HG02884 (cell line): ENCODE data around the gene DIS3L2.

Experiments used
- ATAC-seq: cut with Tn5 transposase; IDR thresholded peaks from one replicate; pipeline ENCODE4 v1.9.1; 2021; ENCODE audit warnings: mild to moderate bottlenecking, moderate library complexity; ENCODE audit not compliant: unreplicated experiment

DIS3L2 gene

DNA sequence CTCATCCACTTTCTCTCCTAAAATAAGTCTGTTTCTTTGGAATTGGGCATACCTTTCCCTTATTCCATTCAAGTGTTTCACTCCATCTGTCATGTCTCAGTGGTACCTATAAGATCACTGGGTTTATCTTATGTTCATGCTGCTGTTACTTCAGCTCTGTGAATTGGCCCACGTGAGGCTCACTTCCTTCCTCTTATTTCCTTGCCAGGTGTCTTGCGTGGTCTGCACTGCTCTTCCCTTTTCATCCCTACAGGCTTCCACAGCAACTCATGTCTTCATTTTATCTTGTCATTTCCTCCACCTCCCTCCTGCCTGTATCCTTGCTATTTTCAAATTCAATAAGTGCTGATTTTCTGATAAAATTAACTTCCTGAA lies 258.0 kb downstream of the DIS3L2 start:
- no peak for ATAC-seq

DNA sequence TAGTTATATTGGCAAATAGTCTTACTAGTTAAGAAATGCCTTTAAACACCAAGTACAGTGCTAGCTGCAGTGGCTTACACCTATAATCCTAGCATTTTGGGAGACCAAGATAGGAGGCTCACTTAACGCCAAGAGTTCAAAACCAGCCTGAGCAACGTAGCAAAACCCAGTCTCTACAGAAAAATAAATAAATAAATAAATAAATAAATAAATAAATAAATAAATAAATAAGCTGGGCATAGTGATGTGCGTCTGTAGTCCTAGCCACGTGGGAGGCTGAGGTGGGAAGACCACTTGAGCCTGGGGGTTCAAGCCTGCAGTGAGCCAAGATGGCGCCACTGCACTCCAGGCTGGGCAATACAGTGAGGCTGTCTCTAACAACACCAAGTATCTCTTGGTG lies 258.4 kb downstream of the DIS3L2 start:
- no peak for ATAC-seq

DNA sequence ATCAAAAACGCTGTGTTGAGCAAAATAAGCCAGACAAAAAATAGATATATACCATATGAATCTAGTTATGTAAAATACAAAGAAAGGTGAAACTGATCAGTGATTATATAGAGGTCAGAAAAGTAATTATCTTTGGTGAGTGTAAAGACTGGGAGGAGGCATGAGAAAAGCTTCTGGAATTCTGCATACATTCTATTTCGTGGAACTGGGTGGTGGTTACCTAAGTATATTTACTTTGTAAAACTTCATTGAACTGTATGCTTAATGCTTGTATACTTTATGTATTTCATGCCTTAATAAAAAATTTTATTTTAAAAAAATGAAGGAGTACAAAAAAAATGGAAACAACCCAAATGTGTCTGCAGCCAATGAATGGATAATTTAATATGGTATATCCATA lies 263.9 kb downstream of the DIS3L2 start:
- no peak for ATAC-seq

DNA sequence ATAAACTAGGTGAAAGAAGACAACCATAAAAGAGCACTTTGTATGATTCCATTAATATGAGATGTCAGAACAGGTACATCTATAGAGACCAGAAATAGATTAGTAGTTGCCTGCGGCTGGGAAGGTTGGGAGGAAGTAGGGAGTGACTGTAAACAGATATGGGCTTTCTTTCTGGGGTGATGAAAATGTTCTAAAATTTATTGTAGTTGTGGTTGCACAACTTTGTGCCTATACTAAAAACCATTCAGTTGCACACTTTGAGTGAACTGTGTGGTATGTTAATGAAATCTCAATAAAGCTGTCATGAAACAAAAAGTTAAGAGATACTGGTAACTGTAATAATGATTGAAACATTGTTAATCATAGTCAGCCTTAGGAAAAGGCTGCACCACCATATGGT lies 264.4 kb downstream of the DIS3L2 start:
- ATAC-seq: no peak

DNA sequence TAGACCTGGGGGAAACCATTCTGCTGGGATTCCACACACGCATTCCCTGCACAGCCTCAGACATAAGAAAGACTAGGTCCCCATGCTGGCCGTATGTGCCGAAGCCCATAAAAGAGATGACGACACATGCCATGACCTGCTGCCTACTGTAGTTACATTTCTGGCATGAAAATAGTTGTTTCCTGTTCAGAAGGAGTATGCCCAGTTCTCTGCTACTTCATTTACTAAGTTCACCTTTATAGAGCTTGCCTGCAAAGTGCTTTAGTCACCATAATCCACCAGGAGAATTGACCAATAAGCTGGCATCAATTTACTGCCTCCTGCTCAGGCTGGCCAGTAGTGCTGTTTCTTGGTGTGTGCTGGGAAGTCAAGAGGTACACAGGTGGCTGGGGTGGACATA lies 266.8 kb downstream of the DIS3L2 start:
- ATAC-seq: no peak

DNA sequence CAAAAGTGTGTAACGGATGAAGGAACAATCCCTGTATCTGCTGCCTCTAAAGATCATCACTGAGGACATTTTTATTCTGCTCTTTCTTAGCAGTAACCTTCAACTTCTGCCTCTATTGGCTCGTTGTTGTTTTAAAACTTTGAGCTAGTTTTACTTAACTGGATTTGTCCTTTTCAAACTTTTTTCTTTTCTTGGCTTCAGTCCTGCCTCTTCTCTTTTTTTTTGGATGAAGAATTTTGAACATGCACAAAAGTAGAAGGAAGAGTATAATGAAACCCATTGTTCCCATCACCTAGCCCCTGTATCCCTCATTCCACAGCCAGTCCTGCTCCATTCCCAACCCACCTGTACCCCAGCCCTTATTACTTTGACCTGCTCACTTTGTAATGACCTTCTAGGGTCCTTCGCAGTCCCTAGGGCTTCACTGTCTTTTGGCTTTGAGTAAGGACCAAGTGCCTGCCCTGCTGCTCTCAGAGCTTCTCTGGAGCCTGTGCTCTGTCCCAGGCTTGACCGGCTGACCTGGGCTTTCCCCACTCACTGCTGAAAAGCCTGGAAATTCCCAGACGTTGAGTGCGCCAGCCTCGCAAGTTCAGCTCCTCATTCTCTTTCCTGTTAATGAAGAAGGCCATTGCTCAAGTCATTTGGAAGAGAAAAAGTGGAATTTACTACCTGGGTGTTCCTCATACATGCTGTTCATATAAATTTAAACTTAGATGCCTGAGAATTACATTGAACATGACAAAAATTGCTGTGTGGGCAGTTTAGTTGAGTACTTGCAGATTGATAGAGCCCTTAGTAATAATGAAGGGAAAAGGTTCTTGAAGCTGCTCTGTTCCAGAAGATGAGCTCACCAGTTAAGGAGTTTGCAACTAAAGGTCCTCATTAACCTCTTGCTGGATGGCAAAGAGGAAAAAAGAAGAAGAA lies 267.7 kb downstream of the DIS3L2 start:
- no peak for ATAC-seq

DNA sequence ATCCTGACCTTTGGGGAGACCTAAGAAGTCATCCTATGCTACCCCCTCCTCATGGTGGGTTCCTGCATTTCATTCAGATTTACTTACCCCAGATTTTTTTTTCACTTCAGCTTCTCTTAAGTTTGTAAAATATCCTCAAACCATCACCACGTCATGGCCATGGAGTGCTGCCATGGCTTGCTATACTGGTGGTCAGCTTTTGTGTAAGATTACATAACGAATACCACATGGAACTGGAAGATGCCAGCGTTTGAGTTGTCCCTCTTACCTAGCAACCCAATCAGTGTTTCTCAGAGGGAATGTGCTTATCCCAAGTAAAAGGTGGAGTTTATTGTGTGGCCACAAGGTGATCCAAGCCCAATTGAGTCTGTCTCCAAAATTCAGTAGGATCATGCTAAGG lies 268.4 kb downstream of the DIS3L2 start:
- no peak for ATAC-seq

DNA sequence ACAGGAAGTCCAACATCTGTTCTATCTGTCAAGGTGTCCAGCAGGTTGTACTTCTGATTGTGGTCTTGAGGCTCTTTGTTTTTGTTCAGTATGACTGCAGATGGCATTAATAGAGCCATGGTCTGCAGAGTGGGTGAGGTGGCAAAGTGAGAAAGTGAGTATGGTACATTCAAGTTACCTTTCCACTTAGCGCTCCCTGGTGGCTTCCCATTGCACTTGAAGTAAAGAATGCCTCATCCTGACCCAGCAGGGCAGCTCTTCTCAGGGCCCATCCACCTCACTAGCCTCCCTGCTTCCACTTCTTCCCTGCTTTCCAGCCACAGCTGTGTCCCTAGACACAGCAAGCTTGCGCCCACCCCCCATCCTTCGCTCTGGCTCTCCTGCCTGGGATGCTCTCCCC lies 269.0 kb downstream of the DIS3L2 start:
- ATAC-seq: no peak

DNA sequence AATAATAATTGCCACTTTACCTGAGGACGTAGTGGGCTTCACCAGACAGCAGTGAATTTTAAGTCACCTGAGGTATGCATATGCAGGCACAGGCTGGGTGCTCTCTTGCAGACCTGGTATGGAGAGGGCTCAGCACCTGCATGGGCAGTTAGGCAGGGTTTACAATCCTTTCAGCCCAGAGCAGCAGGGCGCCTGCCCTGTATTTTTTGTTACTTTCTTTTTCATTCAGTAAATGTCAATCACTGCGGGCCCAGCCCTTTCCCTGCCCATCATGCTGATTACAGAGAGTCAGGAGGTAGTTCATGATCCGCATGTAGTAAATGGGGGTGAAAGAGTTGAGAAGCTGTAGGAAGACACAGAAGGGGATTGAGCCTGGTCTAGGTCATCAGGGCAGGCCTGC lies 270.0 kb downstream of the DIS3L2 start:
- ATAC-seq: no peak

DNA sequence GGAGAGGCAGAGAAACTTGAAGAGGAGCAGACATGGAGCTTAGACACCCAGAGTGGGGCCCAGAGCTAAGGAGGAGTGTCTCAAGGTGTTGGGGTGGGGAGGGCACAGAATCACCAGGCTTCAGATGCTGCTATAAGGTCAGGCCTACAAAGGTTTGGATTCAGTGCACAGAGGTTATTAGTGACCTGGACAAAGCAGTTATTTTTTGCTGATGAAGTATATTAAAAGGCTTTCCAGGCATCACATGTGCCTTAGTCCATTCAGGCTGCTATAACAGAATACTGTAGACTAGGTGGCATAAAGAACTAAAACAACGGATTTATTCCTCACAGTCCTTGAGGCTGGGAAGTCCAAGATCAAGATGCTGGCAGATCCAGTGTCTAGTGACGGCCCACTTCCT lies 271.4 kb downstream of the DIS3L2 start:
- ATAC-seq: no peak

DNA sequence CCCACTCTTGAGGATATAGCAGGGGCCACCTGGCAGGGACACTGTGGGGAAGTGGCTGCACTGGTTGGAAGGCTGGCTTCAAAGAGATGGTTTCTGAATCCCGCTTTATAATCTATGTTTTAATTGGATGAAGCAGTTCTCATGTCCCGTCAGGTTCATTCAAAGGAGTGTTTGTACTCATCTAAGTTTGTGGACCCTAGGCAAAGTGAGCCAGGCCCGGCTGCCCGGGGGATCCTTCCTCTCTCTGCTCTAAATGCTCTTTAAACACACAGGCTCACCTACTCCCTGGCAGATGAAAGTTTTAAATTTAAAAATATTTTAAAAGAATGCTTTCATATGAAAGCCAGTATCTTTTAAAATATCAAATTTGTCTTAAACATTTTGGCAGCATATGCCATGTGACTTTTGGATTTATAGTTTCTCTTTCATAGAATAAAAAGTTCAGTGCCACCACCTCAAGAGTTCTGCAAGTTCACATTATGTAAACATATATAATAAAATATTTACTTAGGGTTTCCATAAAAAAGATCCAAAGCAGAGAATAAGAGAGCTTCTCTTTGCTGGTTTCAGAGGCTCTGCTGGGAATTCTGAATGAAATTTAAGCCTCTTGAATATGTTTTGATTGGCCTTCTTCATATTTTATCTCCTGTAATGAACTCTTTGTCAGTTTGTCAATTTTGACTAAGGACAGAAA lies 273.6 kb downstream of the DIS3L2 start:
- no peak for ATAC-seq

DNA sequence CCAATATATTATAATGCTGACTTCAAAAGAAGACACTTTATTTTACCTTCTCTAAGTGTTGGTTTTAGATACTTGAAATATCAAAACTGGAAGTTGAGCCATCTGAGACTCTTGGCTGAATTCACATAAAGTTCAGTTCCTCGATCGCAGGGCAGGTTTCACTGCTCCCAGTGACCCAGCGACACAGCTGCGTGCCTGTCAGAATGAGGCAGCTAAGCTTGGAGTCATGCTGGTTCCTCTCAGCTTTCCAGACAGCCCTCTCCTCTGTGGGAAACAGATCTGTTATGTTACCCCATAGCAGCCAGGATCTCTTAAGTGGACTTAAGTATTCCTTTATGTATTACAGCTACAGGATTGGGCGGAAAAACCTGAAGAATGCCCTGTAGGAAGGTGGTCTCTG lies 274.2 kb downstream of the DIS3L2 start:
- no peak for ATAC-seq

DNA sequence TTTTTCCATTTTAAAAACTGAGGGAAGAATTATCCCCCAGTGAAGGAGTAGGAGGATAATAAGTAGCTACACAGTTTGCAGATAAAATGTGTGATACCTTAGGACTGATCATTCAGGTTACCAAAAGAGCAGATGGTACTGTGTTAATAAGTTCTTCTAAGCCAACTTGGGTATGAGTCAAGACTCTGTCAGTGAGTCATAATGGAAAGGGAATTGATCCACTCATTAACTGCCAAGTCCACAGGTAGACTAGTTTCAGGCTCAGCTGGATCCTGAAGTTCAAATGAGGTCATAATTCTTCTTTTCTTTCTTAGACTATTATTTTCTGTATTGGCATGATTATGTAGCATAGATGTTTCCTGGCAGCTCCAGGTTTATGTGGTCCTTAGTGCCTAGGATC lies 274.7 kb downstream of the DIS3L2 start:
- peak; percentile 85 for ATAC-seq

DNA sequence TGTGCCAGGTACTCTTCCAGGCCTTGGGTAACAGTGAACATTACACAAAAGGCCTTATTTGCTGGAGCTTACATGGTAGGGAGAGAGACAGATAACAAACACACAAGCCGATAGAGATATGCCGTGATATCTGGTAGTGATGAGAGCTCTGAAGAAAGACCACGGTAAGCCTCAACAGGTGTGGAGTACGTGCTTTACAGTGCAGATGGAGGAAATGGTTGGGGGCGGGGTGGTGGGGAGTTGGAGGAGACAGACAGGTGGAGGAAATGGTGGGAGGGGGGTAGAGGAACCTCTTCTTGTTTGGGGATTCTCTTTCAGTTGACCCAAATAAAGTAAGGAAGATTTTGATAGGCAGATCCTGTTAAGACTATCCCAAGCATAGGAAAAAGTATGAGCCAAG lies 276.0 kb downstream of the DIS3L2 start:
- no peak for ATAC-seq

DNA sequence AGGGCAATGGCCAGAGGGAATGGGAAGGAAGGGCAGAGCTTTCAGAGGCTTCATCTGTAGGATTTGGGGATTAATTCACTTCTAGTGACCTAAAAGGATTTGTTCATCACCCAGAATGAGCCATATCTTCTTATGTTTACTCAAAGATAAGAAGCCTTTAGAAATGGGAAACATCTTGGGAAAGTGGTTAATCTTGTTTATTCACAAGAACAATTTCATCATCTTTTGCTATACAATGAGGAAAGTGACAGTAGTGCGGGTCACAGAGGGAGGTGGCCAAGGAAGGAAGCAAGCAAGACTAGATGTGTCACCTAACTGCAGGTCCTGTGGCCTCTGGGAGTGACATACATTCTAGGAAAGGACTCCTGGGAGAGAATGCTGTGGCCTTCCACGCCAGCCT lies 276.6 kb downstream of the DIS3L2 start:
- no peak for ATAC-seq

DNA sequence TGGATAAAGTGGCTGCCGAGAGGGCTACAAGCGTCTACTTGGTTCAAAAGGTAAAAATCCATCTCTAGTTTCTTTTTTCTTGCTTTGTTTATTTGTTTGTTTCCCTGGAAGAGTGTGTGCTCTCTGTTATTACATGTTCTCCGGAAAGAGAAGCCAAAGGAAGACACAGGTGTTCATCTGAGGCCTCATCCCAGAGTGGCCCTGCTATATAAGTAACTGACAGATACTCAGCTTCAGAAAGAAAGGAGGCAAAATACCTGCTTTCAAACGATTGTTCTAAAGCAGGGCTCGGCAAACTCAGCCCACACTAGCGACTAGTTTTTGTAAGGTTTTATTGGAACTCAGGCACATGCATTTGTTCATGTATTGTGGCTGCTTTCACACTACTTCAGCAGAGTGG lies 277.1 kb downstream of the DIS3L2 start:
- no peak for ATAC-seq

DNA sequence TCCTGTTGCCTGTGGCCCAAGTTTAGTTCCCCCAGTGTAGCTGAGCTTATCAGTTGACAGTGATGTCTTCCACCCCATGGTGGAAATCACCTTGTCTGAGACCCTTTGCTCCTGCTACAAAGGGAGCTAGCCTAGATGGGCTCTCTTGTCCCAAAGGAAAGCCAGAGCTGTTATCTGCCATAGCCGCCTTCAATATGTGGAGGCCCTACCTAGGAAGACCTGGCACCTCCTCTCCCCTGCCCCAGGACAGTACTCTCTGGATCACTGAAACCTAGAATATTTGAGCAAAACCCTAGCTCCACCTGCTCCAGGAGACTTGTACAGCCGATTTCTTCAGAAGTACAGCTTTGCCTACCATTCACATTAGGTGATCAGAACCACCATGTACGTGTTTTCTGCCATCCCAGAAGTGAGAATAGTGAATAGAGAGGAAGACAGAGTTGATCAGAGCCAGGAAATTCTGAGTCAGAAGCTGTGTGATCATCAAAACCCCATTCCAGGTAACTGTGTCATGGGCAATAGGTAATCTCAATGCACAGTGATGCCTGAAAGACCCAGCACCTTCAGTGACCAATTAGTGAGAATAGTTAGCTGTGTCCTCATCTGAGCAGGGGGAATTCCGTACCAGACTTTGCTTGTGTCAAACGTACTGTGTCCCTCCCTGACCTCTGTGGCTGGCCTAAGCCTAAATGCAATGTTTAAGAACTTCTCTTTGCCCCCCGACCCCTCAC lies 278.6 kb downstream of the DIS3L2 start:
- ATAC-seq: no peak

DNA sequence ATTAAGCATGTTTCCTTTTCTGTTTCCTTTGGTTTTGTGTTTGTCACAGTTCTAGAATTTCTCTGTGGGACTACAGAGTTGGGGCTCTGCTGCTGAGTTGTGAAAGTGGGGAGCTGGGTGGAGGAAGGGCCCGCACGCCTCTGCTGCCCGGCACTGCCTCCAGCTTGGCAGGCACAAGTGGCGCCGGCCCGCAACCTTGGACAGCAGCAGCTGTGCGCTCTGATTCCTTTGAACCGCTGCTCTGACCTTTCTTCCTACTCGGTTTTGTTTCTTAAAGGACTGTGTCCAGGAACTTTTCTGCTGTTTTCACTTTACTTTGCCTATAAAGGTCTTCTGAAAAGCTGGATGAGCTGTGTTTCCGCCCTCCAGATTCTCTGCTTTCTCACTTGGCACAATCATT lies 279.4 kb downstream of the DIS3L2 start:
- no peak for ATAC-seq

DNA sequence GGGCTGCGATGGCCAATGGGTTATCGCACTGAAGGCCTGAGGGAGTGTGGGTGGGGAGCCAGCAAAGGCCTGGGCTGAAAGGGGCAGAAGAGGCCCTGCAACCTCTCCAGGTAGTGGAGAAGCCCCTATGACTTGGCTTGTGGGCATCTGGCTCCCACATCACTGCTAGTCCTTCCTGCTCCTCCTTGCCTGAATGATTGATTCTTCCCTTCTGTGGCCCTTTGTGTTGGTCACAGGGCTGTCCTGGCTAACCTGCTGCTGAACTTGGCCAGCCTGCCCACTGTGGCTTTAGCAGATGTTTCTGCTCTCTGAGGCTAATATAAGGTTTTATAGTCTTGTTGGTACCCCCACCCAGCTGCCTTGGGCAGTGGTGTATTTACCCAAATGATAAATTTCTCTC lies 280.8 kb downstream of the DIS3L2 start:
- ATAC-seq: no peak

DNA sequence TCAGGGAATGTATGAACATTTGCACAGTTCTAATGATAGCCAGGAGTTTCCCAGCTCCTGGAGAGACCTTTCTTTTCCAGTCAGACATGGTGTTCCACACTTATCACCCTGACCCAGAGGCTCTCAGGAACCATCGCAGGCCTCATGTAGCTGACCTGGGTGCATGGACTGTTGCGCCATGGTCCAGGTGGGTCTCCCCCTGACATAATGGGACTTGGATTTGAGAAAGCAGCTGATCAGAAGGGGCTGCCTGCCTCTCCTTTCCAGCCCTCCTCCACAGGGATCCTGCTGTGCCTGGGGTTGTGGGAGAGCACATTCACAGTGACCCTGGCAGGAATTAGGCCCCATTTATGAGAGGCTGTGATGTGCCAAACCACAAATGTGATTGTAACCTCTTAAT lies 283.6 kb downstream of the DIS3L2 start:
- ATAC-seq: no peak

DNA sequence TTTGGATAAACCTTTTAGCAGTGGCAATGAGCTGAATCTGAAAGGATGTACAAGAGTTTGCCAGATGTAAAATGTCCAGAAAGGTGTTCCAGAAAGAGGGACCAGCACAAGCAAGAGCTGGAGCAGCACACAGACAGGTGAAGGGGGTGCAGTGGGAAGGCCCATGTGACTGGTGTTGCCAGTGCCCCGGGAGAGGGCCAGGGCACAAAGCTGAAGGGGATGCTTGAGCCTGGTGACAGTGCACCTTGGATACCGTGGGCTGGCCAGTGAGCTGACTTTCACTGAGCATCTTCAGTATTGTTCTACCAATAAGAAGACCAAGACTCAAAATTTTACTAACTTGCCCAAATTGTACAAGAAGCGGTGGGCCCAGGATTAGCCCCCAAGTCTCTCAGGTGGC lies 284.7 kb downstream of the DIS3L2 start:
- ATAC-seq: no peak

DNA sequence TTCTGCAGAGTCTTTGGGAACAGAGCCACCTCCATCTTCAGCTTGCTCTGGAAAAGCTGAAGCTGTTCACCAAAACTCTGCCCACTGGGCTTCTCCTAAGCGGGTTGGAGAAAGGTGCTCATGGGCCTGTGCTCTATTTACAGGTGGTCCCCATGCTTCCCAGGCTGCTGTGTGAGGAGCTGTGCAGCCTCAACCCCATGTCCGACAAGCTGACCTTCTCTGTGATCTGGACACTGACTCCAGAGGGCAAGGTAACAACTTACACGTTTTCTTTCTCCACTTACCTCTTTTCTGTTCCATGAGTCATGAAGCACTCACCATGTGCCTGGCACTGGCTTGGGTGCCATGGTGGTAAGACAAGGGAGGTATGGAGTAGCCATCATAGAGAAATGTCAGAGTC lies 287.6 kb downstream of the DIS3L2 start:
- ATAC-seq: no peak
